ENCODE results near the gene PLXNB3.

PLXNB3 gene

GRCh38 chrX:153763989-153764755 lies at the start of gene PLXNB3:
PLXNB3 (plus strand) TSS chrX:153764249; CDS start chrX:153765536, 1,287 bp downstream.
- H3K4me1 ChIP-seq, result peaks cover 49 to 61% (median 60%) of the 10 kb centered on the region in 10 experiments
- no peaks in the 10 kb centered on the region for H3K36me3 ChIP-seq
- peaks cover 0 to 7% (median 0%) of the 10 kb centered on the region in 11 experiments; a peak in 5 of 22 replicates for H3K9me3 ChIP-seq (replicated peaks in 1 of 11)
- peaks cover 0 to 47% (median 22%) of the 10 kb centered on the region in 11 experiments; a peak in 11 of 22 replicates for H4K20me1 ChIP-seq
- H3K9ac ChIP-seq, result peak within 1 kb of the TSS in 7 of 11 experiments; percentile 11 to 67 (median 59); a peak in 6 of 22 replicates
- TF ChIP-seq Cebpa-rat (IDR thresholded peaks at IDR 0.05), result no peak
- H3K4me3 ChIP-seq, result no peak within 1 kb of the TSS
- peak within 1 kb of the TSS in 2 of 11 experiments; percentile 68 to 71; a peak in 3 of 22 replicates for H3K27ac ChIP-seq
- peaks cover 21 to 82% (median 48%) of the 10 kb centered on the region in 11 experiments; a peak in 21 of 22 replicates for H3K27me3 ChIP-seq
- H3K4me2 ChIP-seq, result peak within 1 kb of the TSS; percentile 63 to 84 (median 75)

- Histone ChIP-seq H3K27me3 (peaks cover 68 to 99% (median 94%) of the 10 kb centered on the region in 11 experiments), H3K9me3 (replicated peaks in 1 of 11) (no peaks in the 10 kb centered on the region)
These were observed 49.8 kb upstream of the PLXNB3 start for GRCh38 chrX:153714256-153714655.

DNA sequence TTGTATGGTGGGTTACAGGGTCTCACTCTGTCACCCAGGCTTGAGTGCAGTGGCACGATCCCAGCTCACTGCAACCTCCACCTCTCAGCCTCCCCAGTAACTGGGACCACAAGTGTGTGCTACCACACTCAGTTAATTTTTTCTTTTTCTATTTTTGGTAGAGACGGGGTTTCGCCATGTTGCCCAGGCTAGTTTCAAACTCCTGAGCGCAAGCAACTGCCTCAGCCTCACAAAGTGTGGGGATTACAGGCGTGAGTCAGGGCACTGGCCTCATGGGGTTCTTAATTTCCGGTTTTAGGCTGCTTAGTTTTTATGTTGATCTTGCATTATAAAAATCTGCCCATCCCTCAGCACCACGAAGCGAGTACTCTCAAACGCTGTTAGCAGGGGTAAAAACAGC lies 46.6 kb upstream of the PLXNB3 start:
- H3K9ac ChIP-seq, result peak overlapping the region in 5 of 11 experiments; percentile 13 to 46 (median 30); a peak in 7 of 22 replicates
- no peak overlapping the region for H3K4me3 ChIP-seq
- peaks cover 1 to 98% (median 83%) of the 10 kb centered on the region in 11 experiments; a peak in 21 of 22 replicates for H4K20me1 ChIP-seq
- 0 out of 22 replicates have a peak, but pooled peaks cover 0 to 1% (median 0%) of the 10 kb centered on the region in 11 experiments for H3K9me3 ChIP-seq (replicated peaks in 1 of 11)
- H3K36me3 ChIP-seq, result peaks cover 34 to 99% (median 81%) of the 10 kb centered on the region in 11 experiments
- TF ChIP-seq Cebpa-rat (IDR thresholded peaks at IDR 0.05), result no peak
- peak overlapping the region; percentile 21 to 66 (median 52); a peak in 21 of 22 replicates for H3K4me2 ChIP-seq
- H3K27me3 ChIP-seq, result peaks cover 74 to 98% (median 91%) of the 10 kb centered on the region in 11 experiments
- peak overlapping the region in 9 of 11 experiments; percentile 4 to 63 (median 35); a peak in 11 of 22 replicates for H3K27ac ChIP-seq
- peaks cover 21 to 92% (median 39%) of the 10 kb centered on the region in 10 experiments for H3K4me1 ChIP-seq

More at GRCh38 chrX:153714256-153714655, 49.8 kb upstream of the PLXNB3 start:
- H3K36me3 ChIP-seq, result peaks cover 26 to 99% (median 87%) of the 10 kb centered on the region in 11 experiments
- no peak overlapping the region for H3K9ac ChIP-seq
- H3K4me1 ChIP-seq, result peaks cover 13 to 82% (median 34%) of the 10 kb centered on the region in 10 experiments
- H4K20me1 ChIP-seq, result peaks cover 0 to 98% (median 69%) of the 10 kb centered on the region in 11 experiments; a peak in 20 of 22 replicates
- 0 out of 22 replicates have a peak overlapping the region, but pooled peaks of 1 of the 11 experiments have one; percentile 4 for H3K27ac ChIP-seq
- H3K4me2 ChIP-seq, result peak overlapping the region in 5 of 11 experiments; percentile 8 to 64 (median 54); a peak in 7 of 22 replicates
- no peak overlapping the region for H3K4me3 ChIP-seq
- TF ChIP-seq Cebpa-rat (IDR thresholded peaks at IDR 0.05), result no peak

DNA sequence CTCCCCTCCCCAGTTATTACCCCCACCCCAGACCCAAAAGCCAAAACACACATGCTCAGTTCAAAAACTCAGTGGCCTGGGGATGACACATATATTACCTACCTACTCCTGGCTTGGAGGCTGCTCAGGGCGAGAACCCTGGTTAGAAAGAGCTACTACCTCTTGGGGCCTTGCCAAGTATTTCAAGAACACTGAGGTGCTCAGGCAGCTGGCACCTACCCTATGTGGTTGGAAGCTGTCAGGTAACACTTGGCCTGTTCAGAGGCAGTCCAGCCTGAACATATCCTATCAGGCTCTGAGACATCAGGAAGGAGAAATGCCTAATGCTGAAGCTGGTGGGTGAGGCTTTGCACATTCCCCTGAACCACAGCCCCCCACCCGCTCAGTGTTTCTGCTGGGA lies 44.8 kb upstream of the PLXNB3 start:
- Histone ChIP-seq H3K4me1 (peaks cover 24 to 78% (median 35%) of the 10 kb centered on the region in 10 experiments), H3K27ac (no peak overlapping the region), H3K9ac (no peak overlapping the region), H4K20me1 (peaks cover 3 to 97% (median 84%) of the 10 kb centered on the region in 11 experiments; a peak in 21 of 22 replicates), H3K4me3 (no peak overlapping the region), H3K4me2 (0 out of 22 replicates have a peak overlapping the region, but pooled peaks of 3 of the 11 experiments have one; percentile 9 to 20 (median 10)), H3K9me3 (replicated peaks in 1 of 11) (peaks cover 0 to 19% (median 14%) of the 10 kb centered on the region in 11 experiments; a peak in 18 of 22 replicates), H3K27me3 (peaks cover 66 to 92% (median 81%) of the 10 kb centered on the region in 11 experiments), H3K36me3 (peaks cover 34 to 85% (median 69%) of the 10 kb centered on the region in 11 experiments)
- no peak for TF ChIP-seq Cebpa-rat (IDR thresholded peaks at IDR 0.05)

DNA sequence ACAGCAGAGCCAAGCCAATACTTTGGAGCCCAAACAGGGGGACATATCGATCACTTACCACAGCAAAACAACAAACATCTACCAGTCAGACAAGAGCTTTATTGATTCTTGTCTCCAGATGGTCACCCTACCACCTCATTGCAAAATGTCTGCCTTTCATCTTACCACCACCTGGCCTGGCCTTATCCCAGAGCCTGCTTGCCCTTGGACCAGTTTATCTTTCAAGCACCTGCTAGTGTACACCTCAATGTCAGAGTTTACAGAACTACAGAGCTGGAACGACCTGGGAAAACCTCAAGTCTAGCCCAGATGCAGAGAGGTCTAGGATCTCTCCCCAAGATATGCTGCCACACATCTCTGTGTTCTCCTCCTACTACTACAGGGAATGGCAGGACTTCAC lies 44.3 kb upstream of the PLXNB3 start:
- Histone ChIP-seq H3K4me1 (peaks cover 24 to 73% (median 35%) of the 10 kb centered on the region in 10 experiments), H3K9me3 (replicated peaks in 1 of 11) (peaks cover 0 to 22% (median 16%) of the 10 kb centered on the region in 11 experiments; a peak in 18 of 22 replicates), H4K20me1 (peaks cover 3 to 92% (median 83%) of the 10 kb centered on the region in 11 experiments; a peak in 21 of 22 replicates), H3K9ac (0 out of 22 replicates have a peak overlapping the region, but pooled peaks of 1 of the 11 experiments have one; percentile 28), H3K27me3 (peaks cover 65 to 88% (median 76%) of the 10 kb centered on the region in 11 experiments), H3K36me3 (peaks cover 31 to 80% (median 65%) of the 10 kb centered on the region in 11 experiments), H3K27ac (no peak overlapping the region), H3K4me2 (0 out of 22 replicates have a peak overlapping the region, but pooled peaks of 3 of the 11 experiments have one; percentile 9 to 20 (median 10)), H3K4me3 (no peak overlapping the region)
- TF ChIP-seq Cebpa-rat (IDR thresholded peaks at IDR 0.05), result no peak

DNA sequence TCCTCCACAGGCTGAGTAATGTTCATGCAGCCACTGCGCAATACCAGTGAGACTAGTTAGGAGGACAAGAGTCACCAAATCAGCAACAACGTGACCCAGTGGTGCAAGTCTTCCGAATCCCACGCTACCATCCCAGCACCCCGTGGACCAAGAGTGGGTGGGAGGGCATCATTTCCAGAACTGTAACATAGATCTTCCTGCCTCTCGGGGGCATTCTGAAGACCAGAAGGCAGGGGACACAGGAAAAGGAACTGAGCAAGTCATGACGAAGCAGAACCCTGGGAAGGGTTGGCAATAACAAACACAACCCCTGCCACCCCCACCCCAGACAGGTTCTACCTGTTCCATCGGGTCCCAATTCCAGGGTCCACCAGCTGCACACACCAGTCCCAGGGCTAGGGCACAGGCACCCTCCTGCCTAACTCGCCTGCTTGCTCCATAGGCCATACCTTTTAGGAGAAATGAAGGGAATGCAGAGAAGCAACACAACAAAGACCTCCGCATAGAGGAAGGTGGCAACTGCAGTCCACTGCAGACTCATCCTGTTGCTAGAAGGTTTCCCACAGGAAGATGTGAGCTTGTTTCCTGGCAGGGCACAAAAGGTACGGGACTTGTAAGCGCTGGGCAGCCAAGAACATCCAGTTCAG lies 41.2 kb upstream of the PLXNB3 start:
- Histone ChIP-seq H3K4me3 (peak overlapping the region; percentile 65 to 79 (median 76)), H3K4me2 (peak overlapping the region; percentile 75 to 91 (median 86)), H3K27me3 (peaks cover 39 to 69% (median 53%) of the 10 kb centered on the region in 11 experiments), H3K4me1 (peaks cover 43 to 60% (median 48%) of the 10 kb centered on the region in 10 experiments), H4K20me1 (peaks cover 3 to 69% (median 58%) of the 10 kb centered on the region in 11 experiments; a peak in 20 of 22 replicates), H3K36me3 (peaks cover 17 to 49% (median 40%) of the 10 kb centered on the region in 11 experiments), H3K27ac (peak overlapping the region; percentile 60 to 98 (median 90)), H3K9me3 (replicated peaks in 1 of 11) (peaks cover 12 to 53% (median 40%) of the 10 kb centered on the region in 11 experiments; a peak in 21 of 22 replicates), H3K9ac (peak overlapping the region; percentile 80 to 93 (median 89))
- no peak for TF ChIP-seq Cebpa-rat (IDR thresholded peaks at IDR 0.05)

GRCh38 chrX:153723351-153724251 lies 40.4 kb upstream of the PLXNB3 start:
- Histone ChIP-seq H3K9me3 (replicated peaks in 1 of 11) (peaks cover 12 to 58% (median 41%) of the 10 kb centered on the region in 11 experiments; a peak in 21 of 22 replicates), H3K27ac (peak overlapping the region; percentile 60 to 98 (median 90)), H3K4me1 (peaks cover 45 to 60% (median 48%) of the 10 kb centered on the region in 10 experiments), H3K4me2 (peak overlapping the region; percentile 75 to 91 (median 86)), H4K20me1 (peaks cover 3 to 69% (median 53%) of the 10 kb centered on the region in 11 experiments; a peak in 20 of 22 replicates), H3K4me3 (peak overlapping the region; percentile 65 to 79 (median 76)), H3K36me3 (peaks cover 17 to 42% (median 32%) of the 10 kb centered on the region in 11 experiments), H3K27me3 (peaks cover 31 to 66% (median 46%) of the 10 kb centered on the region in 11 experiments), H3K9ac (peak overlapping the region; percentile 80 to 93 (median 89))
- no peak for TF ChIP-seq Cebpa-rat (IDR thresholded peaks at IDR 0.05)
